GM18508 (cell line): Measurements from ENCODE around the gene IL17B.

Source experiments
- ATAC-seq: cut with Tn5 transposase; IDR thresholded peaks from one replicate; pipeline ENCODE4 v1.9.1; 2021; ENCODE audit warnings: moderate number of reproducible peaks; ENCODE audit not compliant: insufficient read depth, unreplicated experiment

The IL17B gene

GRCh38 chr5:149333711-149334443 is 45.2 kb downstream of the IL17B start:
- ATAC-seq = no peak

- ATAC-seq = no peak
Measured at GRCh38 chr5:149328177-149328576, 50.9 kb downstream of the IL17B start.

GRCh38 chr5:149326611-149327010 is 52.5 kb downstream of the IL17B start:
- ATAC-seq = no peak

- no peak for ATAC-seq
Measured at GRCh38 chr5:149325894-149326293, 53.2 kb downstream of the IL17B start.

- no peak for ATAC-seq
Measured at GRCh38 chr5:149325166-149325735, 53.8 kb downstream of the IL17B start.

GRCh38 chr5:149324641-149325040 is 54.5 kb downstream of the IL17B start:
- ATAC-seq = no peak
